Ishikawa (cell line): ENCODE results near the gene FAM184B.

Experiments used
- CEBPB ChIP-seq: IDR thresholded peaks from 2 replicates; pipeline ENCODE4 v1.6.1; 2012
- YY1 ChIP-seq: IDR thresholded peaks from 2 replicates; pipeline ENCODE4 v1.6.1; 2012; ENCODE audit warnings: low read depth
- TF ChIP-seq, protein P1 (sequence below): IDR thresholded peaks from 2 replicates; pipeline ENCODE4 v1.6.1; 2012

DNA sequence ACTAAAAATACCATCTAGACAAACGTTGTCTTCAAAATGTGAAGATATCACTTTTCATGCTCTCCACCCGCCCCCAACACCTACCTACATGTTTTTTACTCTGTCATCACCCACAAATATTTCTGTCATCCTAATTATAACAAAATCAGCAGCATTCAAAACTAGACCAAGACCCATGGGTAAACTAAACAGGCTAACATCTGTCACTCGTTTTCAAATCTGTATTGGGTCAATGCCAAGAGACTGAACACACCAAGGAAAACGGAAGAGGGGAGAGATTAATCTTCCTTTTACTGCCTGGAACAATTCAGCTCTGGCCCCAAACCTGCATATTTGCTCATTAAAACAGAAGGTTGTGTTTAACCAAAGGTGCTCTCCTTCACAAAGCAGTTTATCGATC lies 17.5 kb downstream of the FAM184B start:
- no peak for TF ChIP-seq CEBPB
- TF ChIP-seq, protein P1, sequence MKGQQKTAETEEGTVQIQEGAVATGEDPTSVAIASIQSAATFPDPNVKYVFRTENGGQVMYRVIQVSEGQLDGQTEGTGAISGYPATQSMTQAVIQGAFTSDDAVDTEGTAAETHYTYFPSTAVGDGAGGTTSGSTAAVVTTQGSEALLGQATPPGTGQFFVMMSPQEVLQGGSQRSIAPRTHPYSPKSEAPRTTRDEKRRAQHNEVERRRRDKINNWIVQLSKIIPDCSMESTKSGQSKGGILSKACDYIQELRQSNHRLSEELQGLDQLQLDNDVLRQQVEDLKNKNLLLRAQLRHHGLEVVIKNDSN = no peak
- TF ChIP-seq YY1 = no peak
